Nephron progenitor cell (in vitro differentiated cells): ENCODE results near the gene RSL1D1.
"Not testable (repeated sequence)": the region's sequence is repeated elsewhere in the genome, so short reads cannot be mapped to it uniquely, and the experiment has no call there.

Experiments
- DNase-seq: peaks from one replicate; pipeline ENCODE4 v3.0.0; 2021
- H3K27ac Mint-ChIP-seq: 2 replicates; pipeline ENCODE4 v1.8.0; 2021; ENCODE audit warnings: mild to moderate bottlenecking, moderate library complexity, mixed read lengths
- H3K27me3 Mint-ChIP-seq: 2 replicates; pipeline ENCODE4 v1.8.0; 2021; ENCODE audit warnings: mild to moderate bottlenecking, low read depth, mixed read lengths; ENCODE audit not compliant: poor library complexity
- H3K36me3 Mint-ChIP-seq: 2 replicates; pipeline ENCODE4 v1.8.0; 2021; ENCODE audit warnings: low read depth, mixed read lengths
- H3K4me1 Mint-ChIP-seq: 2 replicates; pipeline ENCODE4 v1.8.0; 2021; ENCODE audit warnings: mixed read lengths
- H3K4me3 Mint-ChIP-seq: 2 replicates; pipeline ENCODE4 v1.8.0; 2021; ENCODE audit warnings: mild to moderate bottlenecking, moderate library complexity, mixed read lengths
- H3K9me3 Mint-ChIP-seq: 2 replicates; pipeline ENCODE4 v1.8.0; 2021; ENCODE audit warnings: mild to moderate bottlenecking, moderate library complexity, mixed read lengths
- TF ChIP-seq, protein P1 (sequence below): fragments of 200-600 bp; sonication (generic); IDR thresholded peaks from 2 replicates; pipeline ENCODE4 v1.5.0; 2021; ENCODE audit warnings: antibody characterized with exemption

The RSL1D1 gene

DNA sequence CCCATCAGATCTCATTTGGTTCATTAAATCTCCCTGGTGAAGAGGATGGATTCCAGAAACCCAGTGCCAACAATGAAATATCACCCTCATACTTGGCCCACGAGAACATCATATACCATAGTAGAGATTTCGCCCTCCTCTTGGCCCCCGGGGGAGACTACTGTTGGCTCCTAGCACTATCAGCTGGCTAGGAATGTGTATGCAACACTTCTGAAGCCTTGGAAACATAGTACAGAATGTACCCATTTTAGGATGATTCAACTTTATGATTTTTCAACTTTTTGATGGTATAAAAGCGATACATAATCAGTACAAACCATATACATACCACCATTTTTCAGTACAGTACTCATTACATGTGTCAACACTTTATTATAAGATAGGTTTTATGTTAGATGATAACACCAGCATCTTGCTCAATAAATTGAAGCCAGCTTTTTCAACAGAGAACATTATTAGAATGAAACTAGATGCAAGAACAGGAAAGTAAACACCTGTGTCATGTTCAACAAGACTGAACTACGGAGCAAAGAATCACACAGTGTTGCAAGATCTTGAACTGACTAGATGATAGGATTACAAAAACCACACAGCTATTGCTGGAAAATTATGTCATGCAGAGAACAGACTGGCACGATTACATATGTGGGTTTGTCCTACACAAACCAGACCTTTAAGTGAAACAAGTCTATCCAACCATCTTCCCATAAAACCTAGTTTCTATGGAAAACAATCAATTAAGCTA, 17.2 kb downstream of the RSL1D1 start:
- no peak overlapping the region for H3K4me3 Mint-ChIP-seq
- no peak overlapping the region for H3K27ac Mint-ChIP-seq
- TF ChIP-seq, protein P1, sequence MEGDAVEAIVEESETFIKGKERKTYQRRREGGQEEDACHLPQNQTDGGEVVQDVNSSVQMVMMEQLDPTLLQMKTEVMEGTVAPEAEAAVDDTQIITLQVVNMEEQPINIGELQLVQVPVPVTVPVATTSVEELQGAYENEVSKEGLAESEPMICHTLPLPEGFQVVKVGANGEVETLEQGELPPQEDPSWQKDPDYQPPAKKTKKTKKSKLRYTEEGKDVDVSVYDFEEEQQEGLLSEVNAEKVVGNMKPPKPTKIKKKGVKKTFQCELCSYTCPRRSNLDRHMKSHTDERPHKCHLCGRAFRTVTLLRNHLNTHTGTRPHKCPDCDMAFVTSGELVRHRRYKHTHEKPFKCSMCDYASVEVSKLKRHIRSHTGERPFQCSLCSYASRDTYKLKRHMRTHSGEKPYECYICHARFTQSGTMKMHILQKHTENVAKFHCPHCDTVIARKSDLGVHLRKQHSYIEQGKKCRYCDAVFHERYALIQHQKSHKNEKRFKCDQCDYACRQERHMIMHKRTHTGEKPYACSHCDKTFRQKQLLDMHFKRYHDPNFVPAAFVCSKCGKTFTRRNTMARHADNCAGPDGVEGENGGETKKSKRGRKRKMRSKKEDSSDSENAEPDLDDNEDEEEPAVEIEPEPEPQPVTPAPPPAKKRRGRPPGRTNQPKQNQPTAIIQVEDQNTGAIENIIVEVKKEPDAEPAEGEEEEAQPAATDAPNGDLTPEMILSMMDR, result no peak
- no peak for DNase-seq
- H3K9me3 Mint-ChIP-seq, result no peaks in the 10 kb centered on the region
- H3K36me3 Mint-ChIP-seq, result peaks cover 31% of the 10 kb centered on the region
- peaks cover 2% of the 10 kb centered on the region for H3K27me3 Mint-ChIP-seq
- H3K4me1 Mint-ChIP-seq, result peaks cover 15% of the 10 kb centered on the region

DNA sequence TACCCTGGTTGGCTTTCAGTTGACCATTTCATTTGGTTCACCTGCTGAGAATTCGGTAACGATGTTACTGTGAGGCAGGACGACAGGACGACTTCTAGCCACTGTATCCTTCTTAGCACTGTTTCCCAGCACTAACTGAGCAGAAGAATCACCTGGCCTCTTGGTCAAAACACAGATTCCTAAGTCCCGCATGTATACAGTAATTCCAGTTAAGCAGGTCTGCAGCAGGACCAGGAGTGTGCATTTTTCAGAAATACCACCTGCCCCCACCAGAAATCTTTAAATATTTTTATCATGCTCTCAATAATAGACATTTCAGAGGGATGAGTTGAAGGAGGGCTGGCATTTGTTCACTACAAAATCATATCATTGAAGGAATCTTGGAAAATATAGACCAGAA, 22.6 kb downstream of the RSL1D1 start:
- H3K4me1 Mint-ChIP-seq, result no peaks in the 10 kb centered on the region
- H3K27ac Mint-ChIP-seq, result no peak overlapping the region
- no peaks in the 10 kb centered on the region for H3K36me3 Mint-ChIP-seq
- TF ChIP-seq, protein P1, result no peak
- H3K27me3 Mint-ChIP-seq, result peaks cover 10% of the 10 kb centered on the region
- H3K4me3 Mint-ChIP-seq, result no peak overlapping the region
- DNase-seq, result no peak
- no peaks in the 10 kb centered on the region for H3K9me3 Mint-ChIP-seq

DNA sequence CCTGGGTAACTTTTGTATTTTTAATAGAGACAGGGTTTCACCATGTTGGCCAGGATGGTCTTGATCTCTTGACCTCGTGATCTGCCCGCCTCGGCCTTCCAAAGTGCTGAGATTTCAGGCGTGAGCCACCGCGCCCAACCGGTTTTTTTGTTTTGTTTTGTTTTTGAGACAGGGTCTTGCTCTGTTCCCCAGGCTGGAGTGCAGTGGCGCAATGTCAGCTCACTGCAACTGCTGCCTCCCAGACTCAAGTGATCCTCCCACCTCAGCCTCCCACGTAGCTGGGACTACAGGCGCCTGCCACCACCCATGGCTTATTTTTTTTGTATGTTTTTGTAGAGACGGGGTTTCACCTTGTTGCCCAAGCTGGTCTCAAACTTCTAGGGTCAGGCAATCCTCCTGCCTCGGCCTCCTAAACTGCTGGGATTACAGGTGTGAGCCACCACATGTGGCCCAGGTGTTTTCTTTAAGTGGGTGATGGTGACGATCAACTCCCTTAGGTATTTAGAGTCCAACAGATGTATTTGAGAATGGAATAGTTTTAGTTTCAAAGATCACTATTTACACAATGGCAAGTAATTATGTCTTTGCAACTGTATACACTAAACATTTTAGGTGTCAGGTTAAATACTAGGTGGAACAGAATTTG, 25.7 kb downstream of the RSL1D1 start:
- not testable (repeated sequence) for DNase-seq, H3K4me1 Mint-ChIP-seq, H3K36me3 Mint-ChIP-seq, H3K27me3 Mint-ChIP-seq, H3K27ac Mint-ChIP-seq, H3K4me3 Mint-ChIP-seq, H3K9me3 Mint-ChIP-seq

DNA sequence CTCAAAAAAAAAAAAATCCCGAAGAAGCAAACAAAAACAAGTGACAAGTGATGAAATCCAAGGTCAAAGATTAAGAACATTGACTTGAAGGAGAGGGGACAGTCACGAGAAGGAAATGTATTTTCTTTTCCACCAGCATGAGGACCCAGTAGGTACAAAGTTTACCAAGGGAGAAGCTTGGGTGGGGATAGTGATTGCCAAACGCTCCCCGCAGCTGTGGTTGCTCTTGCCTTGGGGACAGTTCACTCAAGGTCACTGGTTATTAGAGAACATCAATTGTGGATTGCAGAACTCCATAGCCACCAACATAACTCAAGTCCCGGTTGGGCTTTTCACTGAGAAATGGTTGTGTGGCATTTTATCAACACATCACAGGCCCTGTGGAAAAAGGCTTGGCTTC, 27.0 kb downstream of the RSL1D1 start:
- Mint-ChIP-seq H3K9me3 (no peaks in the 10 kb centered on the region), H3K27ac (no peak overlapping the region), H3K4me3 (no peak overlapping the region), H3K27me3 (peaks cover 13% of the 10 kb centered on the region), H3K36me3 (no peaks in the 10 kb centered on the region), H3K4me1 (peaks cover 4% of the 10 kb centered on the region)
- no peak for DNase-seq
- TF ChIP-seq, protein P1, result no peak

DNA sequence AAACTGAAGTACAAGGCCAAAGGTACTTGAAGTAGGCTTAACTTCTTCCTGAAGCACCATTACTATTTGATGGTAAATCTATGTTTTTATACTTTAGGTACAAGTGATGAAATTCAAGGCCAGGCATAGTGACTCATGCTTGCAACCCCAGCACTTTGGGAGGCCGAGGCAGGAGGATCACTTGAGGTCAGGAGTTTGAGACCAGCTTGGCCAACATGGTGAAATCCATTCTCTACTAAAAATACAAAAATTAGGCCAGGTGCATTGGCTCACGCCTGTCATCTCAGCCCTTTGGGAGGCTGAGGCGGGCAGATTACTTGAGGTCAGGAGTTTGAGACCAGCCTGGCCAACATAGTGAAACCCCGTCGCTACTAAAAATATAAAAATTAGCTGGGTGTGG, 27.7 kb downstream of the RSL1D1 start:
- not testable (repeated sequence) for H3K27ac Mint-ChIP-seq, H3K36me3 Mint-ChIP-seq, DNase-seq, H3K4me1 Mint-ChIP-seq, H3K4me3 Mint-ChIP-seq, H3K9me3 Mint-ChIP-seq
- peaks cover 13% of the 10 kb centered on the region for H3K27me3 Mint-ChIP-seq

DNA sequence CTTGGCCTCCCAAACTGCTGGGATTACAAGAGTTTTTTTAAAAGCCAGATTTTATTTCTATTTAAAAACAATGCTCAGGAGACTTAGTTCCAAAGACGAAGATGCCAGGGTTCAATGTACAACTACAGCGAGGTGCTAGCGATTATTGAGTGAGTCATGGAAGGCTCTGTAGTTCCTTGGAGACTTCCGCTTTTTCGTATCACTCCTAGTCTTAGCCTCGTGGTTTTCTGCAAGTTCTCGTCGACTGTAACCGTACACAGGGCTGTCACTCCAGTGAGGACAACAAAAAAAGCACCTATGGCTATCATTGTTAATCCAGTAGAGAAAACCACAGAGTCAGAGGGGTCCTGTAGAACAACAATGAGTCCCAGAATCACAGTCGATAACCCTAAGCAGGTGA, 31.5 kb downstream of the RSL1D1 start:
- DNase-seq, result no peak
- Mint-ChIP-seq H3K9me3 (no peaks in the 10 kb centered on the region), H3K36me3 (no peaks in the 10 kb centered on the region), H3K4me3 (no peak overlapping the region), H3K4me1 (peaks cover 14% of the 10 kb centered on the region), H3K27ac (no peak overlapping the region), H3K27me3 (peaks cover 8% of the 10 kb centered on the region)
- TF ChIP-seq, protein P1, result no peak

DNA sequence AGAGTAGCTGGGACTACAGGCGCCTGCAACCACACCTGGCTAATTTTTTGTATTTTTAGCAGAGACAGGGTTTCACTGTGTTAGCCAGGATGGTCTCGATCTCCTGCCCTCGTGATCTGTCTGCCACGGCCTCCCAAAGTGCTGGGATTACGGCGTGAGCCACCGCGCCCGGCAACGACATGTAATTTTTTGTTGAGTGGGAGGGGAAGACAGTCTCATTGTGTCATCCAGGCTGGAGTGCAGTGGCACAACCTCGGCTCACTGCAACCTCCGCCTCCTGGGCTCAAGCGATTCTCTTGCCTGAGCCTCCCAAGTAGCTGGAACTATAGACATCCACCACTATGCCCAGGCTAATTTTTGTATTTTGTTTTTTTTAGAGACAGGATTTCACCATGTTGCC, 32.4 kb downstream of the RSL1D1 start:
- not testable (repeated sequence) for H3K36me3 Mint-ChIP-seq, H3K27me3 Mint-ChIP-seq, DNase-seq, H3K27ac Mint-ChIP-seq, H3K9me3 Mint-ChIP-seq, H3K4me3 Mint-ChIP-seq
- peaks cover 14% of the 10 kb centered on the region for H3K4me1 Mint-ChIP-seq
